ENCODE data around the gene PARD6B. TPM values are rescaled to one million over a fixed set of nuclear protein-coding genes. Genes with fewer than 3 reads are reported as not detected.

The PARD6B gene
- total RNA-seq, 1 donor from 2014 or later: 2.2 TPM

DNA sequence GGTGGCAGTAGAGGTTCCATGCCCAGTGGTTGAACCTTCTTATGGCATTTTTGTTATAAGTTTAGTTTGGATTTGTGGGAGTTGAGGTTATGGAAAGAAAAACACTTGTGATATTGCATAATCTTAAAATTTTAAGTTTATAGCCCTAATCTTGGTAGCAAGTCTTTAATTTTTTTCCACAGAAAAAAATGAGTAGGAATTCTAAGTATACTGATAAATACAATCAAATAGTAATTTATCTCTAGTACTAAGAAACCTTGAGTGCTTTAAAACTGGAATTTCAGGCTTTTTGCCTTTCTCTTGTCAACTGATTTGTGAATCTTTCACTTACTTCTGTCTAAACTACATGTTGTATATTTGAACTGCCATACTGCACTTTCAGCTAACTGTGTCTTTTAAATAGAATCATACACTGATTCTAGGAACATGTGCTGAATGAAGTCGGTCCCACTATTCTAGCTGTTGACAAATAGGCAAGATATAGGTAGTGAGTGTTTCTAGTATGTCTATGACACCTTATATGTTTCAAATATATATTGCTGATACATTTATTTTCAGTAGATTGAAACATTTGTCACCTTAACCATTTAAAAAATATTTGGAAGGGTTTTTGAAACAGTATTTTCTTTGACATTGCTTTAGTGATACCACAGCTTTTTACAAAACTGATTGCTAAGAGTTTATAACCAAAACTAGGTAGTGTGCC is 2.4 kb downstream of the PARD6B start:
- TF ChIP-seq, protein P1, sequence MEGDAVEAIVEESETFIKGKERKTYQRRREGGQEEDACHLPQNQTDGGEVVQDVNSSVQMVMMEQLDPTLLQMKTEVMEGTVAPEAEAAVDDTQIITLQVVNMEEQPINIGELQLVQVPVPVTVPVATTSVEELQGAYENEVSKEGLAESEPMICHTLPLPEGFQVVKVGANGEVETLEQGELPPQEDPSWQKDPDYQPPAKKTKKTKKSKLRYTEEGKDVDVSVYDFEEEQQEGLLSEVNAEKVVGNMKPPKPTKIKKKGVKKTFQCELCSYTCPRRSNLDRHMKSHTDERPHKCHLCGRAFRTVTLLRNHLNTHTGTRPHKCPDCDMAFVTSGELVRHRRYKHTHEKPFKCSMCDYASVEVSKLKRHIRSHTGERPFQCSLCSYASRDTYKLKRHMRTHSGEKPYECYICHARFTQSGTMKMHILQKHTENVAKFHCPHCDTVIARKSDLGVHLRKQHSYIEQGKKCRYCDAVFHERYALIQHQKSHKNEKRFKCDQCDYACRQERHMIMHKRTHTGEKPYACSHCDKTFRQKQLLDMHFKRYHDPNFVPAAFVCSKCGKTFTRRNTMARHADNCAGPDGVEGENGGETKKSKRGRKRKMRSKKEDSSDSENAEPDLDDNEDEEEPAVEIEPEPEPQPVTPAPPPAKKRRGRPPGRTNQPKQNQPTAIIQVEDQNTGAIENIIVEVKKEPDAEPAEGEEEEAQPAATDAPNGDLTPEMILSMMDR (IDR thresholded peaks at IDR 0.05): no peak
- no peaks in the 10 kb centered on the region for H3K27me3 Mint-ChIP-seq (ENCODE audit: low read depth)
- H3K4me1 Mint-ChIP-seq (ENCODE audit: low read depth): peaks cover 12% of the 10 kb centered on the region
- no peaks in the 10 kb centered on the region for H3K36me3 Mint-ChIP-seq (ENCODE audit: low read depth)
- no peaks in the 10 kb centered on the region for H3K9me3 Mint-ChIP-seq (ENCODE audit: low read depth)
- no peak overlapping the region for H3K27ac Mint-ChIP-seq (ENCODE audit: unreplicated experiment)
- DNase-seq (ENCODE audit: low spot score): no peak
- no peak overlapping the region for H3K4me3 Mint-ChIP-seq (ENCODE audit: unreplicated experiment)

DNA sequence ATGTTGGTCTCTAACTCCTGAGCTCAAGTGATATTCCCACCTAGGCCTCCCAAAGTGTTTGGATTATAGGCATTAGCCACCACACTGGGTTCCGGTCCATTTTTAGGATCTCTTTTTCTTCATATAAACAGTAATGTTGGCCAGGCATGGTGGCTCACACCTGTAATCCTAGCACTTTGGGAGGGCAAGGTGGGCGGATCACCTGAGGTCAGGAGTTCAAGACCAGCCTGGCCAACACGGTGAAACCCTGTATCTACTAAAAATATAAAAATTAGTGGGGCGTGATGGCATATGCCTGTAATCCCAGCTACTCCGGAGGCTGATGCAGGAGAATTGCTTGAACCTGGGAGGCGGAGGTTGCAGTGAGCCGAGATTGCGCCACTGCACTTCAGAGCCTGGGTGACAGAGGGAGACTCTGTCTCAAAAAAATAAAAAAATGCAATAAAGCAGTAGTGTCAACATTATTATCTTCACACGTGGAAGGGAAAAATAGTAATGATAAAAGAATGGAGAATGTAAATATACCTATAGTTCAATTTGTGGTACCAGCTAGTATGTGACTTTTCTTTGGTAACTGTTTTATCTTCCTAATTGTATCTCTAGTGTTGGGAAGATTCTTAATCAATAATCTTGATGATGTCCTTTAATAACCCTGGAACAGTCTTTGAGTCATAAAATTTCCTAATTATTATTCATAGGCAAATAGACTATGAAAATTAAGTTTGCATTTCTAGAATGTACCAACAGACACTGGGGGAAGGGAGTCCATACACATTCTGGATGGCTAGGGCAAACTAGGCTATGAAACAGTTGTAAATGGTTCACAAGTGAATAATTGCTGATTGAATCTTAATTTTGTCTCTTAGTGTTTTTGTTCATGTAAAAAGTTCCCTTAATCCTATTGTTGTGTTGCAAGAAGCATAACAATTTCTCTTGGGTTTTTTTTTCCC is 3.6 kb downstream of the PARD6B start:
- H3K27ac Mint-ChIP-seq (ENCODE audit: unreplicated experiment): no peak overlapping the region
- H3K27me3 Mint-ChIP-seq (ENCODE audit: low read depth): no peaks in the 10 kb centered on the region
- H3K4me3 Mint-ChIP-seq (ENCODE audit: unreplicated experiment): no peak overlapping the region
- no peaks in the 10 kb centered on the region for H3K9me3 Mint-ChIP-seq (ENCODE audit: low read depth)
- peaks cover 12% of the 10 kb centered on the region for H3K4me1 Mint-ChIP-seq (ENCODE audit: low read depth)
- TF ChIP-seq, protein P1 (IDR thresholded peaks at IDR 0.05): no peak
- no peaks in the 10 kb centered on the region for H3K36me3 Mint-ChIP-seq (ENCODE audit: low read depth)
- DNase-seq (ENCODE audit: low spot score): no peak

DNA sequence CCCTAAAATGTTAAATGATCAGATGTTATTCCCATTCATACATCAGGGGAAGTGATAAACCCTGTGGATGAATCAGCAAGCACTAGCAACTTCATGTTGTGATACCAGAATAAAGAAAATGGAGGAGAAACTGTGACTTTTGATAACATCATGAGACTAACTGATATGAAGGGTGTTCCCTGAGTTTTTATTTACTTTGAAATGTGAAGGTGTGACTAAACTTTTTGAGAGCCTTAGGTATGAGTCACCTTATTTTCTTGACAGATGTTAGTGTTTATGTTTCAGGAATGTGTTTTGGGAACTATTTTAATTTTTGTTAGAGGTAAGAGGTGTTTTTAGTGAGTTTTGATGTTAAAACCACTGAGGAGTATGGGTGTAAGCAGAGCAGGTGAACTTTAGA is 4.4 kb downstream of the PARD6B start:
- Mint-ChIP-seq H3K27me3 (ENCODE audit: low read depth) (no peaks in the 10 kb centered on the region), H3K9me3 (ENCODE audit: low read depth) (no peaks in the 10 kb centered on the region), H3K27ac (ENCODE audit: unreplicated experiment) (no peak overlapping the region), H3K4me1 (ENCODE audit: low read depth) (peaks cover 7% of the 10 kb centered on the region), H3K4me3 (ENCODE audit: unreplicated experiment) (no peak overlapping the region), H3K36me3 (ENCODE audit: low read depth) (no peaks in the 10 kb centered on the region)
- TF ChIP-seq, protein P1 (IDR thresholded peaks at IDR 0.05): no peak
- no peak for DNase-seq (ENCODE audit: low spot score)

DNA sequence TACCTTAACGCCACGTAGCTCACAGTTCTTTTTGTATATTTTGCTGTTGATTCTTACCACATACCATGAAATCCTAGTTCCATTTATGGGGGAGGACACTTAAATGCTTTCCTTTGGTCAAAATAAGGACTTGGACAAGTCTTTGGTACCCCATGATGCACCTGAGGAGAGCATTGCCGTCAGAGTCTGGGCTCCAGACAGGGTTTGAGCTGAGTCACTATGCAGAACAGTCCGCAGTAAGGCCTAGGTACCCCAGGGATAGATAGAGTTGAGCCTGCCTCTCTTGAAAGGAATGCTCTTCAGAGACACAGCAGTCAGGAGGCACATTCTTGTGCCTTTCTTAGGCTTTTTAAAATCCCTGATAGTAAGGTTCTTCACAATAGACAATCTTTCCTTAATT is 6.0 kb downstream of the PARD6B start:
- Mint-ChIP-seq H3K27me3 (ENCODE audit: low read depth) (no peaks in the 10 kb centered on the region), H3K4me1 (ENCODE audit: low read depth) (peaks cover 16% of the 10 kb centered on the region), H3K9me3 (ENCODE audit: low read depth) (no peaks in the 10 kb centered on the region), H3K27ac (ENCODE audit: unreplicated experiment) (no peak overlapping the region), H3K4me3 (ENCODE audit: unreplicated experiment) (no peak overlapping the region), H3K36me3 (ENCODE audit: low read depth) (no peaks in the 10 kb centered on the region)
- TF ChIP-seq, protein P1 (IDR thresholded peaks at IDR 0.05): no peak
- no peak for DNase-seq (ENCODE audit: low spot score)

DNA sequence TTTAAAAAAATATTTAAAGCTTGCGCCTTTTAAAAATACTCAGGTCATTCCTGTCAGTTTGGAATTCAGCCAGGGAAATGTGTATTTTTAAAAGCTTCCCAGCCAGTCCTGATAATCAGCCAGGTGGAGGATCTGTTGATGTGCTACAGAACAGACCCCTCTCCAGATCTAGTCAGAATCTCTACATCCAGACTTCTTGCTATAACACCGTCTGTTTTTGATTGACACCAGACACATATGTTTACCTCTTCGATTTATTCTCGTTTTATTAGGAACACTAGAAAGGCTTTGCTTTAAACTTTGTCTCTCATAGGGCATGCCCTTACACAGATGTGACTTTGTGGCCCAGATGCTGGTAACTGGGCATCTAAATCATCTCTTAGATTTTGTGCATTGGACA is 11.7 kb downstream of the PARD6B start:
- H3K9me3 Mint-ChIP-seq (ENCODE audit: low read depth): no peaks in the 10 kb centered on the region
- no peak for DNase-seq (ENCODE audit: low spot score)
- no peaks in the 10 kb centered on the region for H3K27me3 Mint-ChIP-seq (ENCODE audit: low read depth)
- no peak overlapping the region for H3K4me3 Mint-ChIP-seq (ENCODE audit: unreplicated experiment)
- H3K4me1 Mint-ChIP-seq (ENCODE audit: low read depth): peaks cover 27% of the 10 kb centered on the region
- TF ChIP-seq, protein P1 (IDR thresholded peaks at IDR 0.05): no peak
- H3K36me3 Mint-ChIP-seq (ENCODE audit: low read depth): no peaks in the 10 kb centered on the region
- no peak overlapping the region for H3K27ac Mint-ChIP-seq (ENCODE audit: unreplicated experiment)

Measured in chondrocyte (in vitro differentiated cells).